HG03108 (cell line): ENCODE measurements around the gene RPS14.

Experiments
- ATAC-seq: cut with Tn5 transposase; IDR thresholded peaks from one replicate; pipeline ENCODE4 v1.9.1; 2021; ENCODE audit warnings: moderate library complexity; ENCODE audit not compliant: unreplicated experiment

RPS14 gene

DNA sequence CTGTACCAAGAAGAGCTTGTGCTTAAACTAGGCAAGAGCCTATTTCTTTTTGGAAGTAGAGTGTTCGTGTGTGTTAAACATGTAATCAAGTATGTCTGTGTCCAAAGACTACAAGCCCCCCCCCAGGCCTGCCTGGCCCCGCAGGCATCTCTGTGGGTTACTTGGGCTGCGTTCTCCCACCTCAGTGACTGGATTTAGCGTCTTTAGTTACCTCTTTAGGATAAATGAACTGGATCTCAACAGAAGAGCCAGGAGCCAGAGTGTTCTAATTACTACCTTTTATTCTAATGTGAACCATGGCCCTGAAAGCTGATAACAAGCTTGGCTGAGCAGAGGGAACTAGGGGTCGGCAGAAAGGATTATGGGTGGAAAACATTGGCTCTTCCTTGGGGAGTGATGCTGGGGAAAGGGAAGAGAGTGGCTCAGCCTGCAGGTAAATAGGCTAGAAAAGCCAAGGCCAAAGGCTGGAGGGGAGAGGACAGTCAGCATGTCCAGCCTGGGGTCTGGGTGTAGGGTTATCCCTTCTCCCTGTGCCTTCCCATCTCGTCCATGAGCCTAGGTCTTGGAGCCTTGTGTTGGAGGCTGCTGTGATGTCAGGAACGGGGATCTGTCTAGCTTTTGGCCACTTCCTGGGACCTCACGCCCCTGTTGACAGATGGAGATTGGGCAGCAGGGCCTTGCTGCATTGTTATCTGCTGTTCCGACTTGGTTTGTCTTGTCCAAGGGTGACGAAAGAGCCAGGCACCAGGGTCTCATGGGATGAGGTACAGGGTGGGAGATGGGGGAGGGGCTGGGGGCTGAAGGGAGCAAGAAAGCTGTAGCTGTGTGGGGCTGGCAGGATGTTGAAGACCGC lies 47.9 kb downstream of the RPS14 start:
- no peak for ATAC-seq

DNA sequence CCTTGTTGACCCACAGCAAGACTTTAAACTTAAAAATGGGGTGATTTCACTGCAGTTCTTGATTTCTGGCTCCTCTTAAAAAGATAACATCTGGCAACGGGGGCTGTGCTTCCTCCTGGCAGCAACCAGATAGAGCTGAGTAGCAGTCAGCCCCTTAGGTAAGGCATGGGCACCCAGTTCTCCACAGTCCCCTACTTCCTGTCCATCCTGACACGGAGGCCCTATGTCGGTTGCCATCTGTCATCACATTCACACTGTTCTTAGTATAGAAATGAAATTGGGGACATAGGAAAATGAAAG lies 48.5 kb downstream of the RPS14 start:
- no peak for ATAC-seq

DNA sequence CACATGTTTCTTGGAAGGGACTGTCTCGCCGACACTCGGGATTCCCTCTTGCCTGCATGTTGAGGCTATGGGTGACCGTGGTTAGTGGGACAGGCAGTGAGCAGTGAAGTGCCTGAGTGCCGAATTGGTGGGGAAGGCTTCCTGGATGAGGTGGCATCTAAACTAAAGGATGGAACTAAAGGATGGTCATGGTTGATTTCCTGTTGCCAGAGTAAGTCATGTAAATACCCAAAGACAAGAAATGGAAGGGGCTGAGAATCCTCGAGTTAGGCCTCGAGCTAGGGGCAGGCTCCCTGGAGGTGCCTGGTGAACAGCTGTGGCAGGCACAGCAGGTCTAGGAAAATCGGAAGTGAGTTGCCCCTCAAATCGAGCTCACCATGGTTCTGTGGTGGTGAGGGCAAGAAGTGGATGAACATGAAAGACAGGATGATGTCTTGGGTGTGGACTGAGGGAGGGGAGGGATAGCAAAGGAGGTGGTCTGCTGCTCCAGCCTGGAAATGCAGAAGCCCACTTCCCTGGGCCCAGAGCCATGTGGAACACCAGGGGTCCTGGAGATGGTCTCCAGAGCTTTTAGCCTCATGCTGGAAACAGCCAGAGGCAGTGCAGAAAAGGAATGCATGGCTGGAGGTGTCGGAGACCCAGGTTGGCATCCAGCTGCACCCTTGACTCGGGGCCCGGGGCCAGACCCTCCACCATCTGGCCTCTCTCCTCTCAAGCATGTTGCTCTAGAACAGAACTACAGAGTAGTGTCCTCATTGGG lies 49.0 kb downstream of the RPS14 start:
- no peak for ATAC-seq

DNA sequence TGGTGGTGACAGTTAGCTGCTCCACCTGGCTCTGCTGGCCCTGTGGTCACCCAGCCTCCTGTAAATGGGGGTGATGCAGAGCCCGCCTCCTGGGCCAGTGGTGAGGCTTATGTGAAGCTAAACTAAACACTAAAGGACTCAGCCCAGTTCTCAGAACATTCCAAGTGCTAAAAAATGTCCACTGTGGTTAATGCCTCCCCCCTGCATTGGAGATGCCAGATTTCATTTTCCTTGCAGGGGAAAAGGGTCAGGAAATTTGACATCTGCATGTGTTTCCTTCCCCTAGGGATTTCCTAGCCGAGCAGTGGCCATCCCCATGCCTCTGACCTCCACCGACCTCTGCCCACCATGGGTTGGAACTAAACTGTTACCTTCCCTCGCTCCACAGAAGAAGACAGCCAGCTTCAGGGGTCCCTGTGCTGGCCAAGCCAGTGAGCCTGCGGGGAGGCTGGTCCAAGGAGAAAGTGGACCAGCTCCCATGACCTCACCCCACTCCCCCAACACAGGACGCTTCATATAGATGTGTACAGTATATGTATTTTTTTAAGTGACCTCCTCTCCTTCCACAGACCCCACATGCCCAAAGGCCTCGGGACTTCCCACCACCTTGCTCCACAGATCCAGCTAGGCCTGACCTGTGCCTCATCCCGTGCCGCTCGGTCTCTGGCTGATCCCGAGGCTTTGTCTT lies 49.9 kb downstream of the RPS14 start:
- no peak for ATAC-seq

DNA sequence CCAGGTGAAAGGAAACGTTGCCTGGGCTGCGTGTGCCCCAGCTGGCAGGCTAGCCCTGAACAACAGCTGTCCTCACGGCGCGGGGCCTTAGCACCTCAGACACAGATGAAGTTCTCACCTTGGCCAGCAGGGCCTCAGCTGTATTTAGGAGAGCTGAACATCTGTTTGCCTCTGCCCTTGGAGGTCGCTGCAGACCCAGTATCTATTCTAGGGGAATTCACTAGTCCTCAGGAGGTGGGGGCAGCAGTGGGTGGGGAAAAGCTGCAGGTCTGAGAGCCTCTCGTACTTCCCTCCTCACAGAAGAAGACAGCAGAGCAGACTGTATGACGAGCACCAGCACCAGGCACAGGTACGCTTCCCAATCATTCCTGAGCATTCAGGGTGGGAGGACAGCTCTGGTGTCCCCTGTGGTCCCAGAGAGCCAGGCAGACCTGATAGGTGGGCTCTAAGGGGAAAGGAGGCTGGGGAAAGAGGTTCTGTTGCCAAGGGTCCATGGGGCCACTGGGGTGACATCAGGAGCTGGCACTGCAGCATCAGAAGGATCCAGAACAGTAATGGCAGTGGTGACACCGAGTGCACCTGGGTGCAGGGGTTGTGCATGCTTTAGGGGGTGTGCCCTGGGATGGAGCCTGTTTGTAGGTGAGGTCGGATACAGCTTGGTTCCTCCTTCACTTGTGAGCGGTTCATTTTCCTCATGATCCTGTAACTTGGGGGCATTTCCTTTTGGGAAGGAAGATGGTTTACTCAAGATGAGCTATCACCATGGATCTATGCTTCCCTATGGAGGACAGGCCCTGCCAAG lies 50.6 kb downstream of the RPS14 start:
- ATAC-seq = peak; percentile 56

DNA sequence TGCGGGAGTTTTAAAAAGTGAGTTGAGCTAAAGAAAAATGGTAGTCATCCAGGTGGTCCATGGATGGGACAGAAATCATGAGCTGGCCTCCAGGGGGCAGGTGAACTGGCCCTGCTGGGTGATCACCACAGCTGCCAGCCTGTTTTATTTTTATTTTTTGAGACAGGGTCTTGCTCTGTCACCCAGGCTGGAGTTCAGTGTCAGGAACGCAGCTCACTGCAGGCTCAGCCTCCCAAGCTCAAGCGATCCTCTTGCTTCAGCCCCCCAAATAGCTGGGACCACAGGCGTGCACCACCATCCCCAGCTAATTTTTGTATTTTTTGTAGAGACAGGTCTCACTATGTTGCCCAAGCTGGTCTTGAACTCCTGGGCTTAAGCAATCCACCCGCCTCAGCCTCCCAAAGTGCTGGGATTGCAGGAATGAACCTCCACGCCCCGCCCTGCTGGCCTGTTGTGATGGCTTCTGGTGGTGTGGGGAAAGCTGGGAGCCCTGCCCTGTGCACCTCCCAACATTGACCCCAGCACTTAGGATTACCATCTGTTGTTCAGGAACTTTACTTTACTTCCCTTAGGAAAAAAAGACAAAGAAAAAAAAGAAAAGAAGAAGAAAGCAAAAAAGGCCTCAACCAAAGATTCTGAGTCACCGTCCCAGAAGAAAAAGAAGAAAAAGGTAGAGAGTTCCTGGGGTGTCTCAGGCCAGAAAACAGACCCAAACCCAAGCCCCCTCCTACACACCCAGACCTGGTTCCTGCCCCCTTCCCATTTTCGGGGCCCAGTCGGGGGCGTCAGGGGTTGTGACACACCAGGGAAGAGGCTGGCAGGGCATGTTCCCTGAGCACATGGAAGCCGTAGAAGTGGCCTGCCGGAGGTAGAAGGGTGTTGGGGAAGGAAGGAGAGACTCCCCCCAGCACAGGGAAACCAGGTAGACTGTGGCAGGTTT lies 51.5 kb downstream of the RPS14 start:
- no peak for ATAC-seq

DNA sequence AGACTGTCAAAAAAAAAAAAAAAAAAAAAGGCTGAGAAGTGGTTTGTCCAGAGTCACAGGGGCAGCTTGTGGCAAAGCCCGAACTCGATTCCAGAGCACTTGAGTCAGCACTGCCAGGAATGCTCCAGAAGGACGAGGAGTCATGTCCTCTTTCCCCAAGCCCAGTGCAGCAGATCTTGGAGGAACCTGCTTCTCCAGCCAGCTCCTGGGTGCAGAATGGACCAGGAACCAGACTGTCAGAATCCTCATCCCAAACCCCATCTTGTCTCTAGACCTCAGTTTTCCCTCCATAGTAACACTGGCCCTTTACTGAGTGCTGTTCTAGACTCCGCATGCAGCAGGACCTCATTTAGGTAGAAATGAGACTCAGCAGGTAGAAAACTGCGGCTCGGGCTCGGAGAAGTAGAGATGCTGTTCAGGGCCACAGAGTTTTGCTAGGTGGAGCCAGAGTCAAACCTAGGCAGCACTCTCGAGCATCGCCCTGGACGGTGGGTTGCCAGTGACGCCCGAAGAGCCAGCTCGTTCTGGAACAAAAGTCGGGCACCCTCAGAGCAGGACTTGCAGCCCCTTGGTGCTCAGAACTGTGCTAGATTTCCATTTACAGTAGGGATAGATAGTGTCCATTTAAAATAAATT lies 52.3 kb downstream of the RPS14 start:
- ATAC-seq = no peak

DNA sequence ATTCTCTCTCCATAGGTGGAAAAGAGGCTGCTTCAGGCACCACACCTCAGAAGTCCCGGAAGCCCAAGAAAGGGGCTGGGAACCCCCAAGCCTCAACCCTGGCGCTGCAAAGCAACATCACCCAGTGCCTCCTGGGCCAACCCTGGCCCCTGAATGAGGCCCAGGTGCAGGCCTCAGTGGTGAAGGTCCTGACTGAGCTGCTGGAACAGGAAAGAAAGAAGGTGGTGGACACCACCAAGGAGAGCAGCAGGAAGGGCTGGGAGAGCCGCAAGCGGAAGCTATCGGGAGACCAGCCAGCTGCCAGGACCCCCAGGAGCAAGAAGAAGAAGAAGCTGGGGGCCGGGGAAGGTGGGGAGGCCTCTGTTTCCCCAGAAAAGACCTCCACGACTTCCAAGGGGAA lies 53.3 kb downstream of the RPS14 start:
- ATAC-seq = no peak

DNA sequence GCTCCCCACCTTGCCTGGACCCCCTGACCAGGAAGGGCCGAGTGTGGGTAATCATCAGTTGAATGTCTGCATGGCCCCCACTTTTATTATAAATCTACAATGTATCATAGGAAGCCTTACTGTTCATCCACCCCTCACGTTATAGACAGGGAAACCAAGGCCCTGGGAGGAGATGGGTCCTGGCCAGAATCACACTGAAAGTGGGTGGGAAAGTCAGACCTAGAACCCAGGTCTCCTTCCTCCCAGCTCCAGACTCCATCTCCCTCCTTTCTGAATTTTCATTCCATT lies 53.9 kb downstream of the RPS14 start:
- no peak for ATAC-seq

DNA sequence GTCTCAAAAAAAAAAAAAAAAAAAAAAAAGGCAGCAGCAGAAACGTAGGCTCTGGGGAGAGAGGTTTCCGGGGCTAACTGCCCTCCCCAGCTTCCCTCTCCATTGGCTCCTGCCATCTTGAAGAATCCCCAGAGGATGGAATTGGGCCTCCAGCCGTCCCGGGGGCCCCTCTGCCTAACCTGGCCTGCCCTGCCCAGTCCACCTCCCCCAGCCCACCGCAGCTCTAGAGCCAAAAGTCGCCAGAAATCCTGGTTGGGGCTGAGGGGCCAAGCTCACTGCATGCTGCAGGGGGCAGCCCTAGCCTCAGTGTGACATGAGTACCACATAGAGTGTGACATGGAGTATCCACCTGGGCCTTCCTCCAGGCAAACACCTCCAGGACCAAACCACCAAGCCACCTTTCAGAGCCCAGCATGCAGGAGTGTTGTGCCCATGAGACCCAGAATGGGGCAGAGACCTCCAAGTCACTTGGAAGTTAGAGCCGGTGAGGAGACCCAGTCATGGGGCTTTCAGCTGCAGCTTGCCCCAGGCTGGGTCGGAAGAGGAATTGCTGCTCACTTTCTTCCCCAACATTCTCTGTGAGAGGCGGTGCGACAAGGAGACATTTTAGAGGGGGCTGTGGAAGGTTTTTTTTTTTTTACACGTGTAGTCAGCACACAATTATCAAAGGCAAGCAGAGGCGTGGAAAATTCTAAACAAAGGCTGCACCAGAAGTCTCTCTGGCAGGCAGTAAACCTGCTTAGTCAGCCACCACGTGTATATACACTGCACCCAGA lies 54.4 kb downstream of the RPS14 start:
- no peak for ATAC-seq

DNA sequence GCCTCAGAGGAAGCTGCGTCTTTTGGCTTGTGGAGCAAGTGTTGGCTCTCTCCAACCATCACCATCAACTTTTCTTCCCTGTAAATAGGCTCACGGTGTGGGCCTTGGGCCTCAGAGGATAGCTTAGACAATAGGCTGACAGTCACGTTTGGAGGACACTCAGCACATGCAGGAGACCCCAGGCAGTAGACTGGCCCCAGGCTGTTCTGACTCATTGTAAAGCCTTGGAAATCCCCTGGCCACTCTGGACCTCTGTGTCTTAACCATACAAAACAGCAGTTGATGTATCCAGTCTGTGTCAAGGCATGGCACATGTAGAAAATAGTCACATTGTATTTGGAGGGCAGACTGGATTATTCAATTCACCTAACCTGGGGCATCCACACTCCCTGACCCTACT lies 55.4 kb downstream of the RPS14 start:
- ATAC-seq = no peak

DNA sequence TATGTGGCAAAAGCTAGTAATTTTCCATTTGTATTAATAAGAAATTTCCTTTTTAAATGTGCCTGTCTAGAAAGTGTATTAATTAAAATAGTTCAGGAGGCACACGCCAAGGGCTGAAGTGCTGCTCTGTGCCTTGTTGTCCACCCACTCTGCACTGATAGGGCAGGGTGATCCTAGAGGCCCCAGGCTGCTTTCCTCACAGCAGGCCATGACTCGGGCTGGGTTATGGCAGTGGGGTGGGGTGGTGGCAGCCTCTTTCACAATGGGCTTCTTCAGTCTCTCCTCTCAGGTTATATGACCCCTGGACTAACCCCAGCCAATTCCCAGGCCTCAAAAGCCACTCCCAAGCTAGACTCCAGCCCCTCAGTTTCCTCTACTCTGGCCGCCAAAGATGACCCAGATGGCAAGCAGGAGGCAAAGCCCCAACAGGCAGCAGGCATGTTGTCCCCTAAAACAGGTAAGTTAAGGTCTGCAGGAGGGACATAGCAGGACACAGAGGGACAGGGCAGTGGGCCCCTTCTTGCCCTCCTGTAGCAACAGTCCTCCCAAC lies 56.4 kb downstream of the RPS14 start:
- ATAC-seq = no peak

DNA sequence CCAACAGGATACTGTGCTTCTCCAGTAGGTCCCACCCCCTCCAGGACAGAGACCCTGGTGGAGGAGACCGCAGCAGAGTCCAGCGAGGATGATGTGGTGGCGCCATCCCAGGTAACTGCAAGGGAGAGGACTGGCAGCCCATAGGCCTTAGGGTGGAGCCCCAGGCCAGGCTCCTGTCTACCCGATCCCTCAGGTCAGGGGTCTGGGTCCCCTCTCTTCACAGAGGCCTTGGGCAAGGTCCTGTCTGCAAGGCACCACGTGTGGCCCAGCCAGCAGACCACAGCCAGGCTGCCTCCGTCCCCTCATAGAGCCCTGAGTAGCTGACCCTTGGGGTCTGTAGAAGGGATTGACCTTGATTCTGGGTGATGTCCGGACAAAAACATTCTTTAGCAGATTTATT lies 56.9 kb downstream of the RPS14 start:
- no peak for ATAC-seq
